Keratinocyte (primary cell): Measurements from ENCODE around the gene CSTA.

Source experiments
- EZH2 ChIP-seq: IDR thresholded peaks from one replicate; pipeline ENCODE4 v1.6.1; 2012; ENCODE audit warnings: inconsistent platforms, mild to moderate bottlenecking, low read length, moderate library complexity
- TF ChIP-seq, protein P1 (sequence below), 3 experiments: IDR thresholded peaks in 1 of 3; conservative IDR thresholded peaks in 1 of 3; optimal IDR thresholded peaks in 1 of 3; 2 replicates in 2 of 3; 3 replicates in 1 of 3; pipeline versions ENCODE3 to v1.5.1; 2011; ENCODE audit warnings: low read length in 3 of 3, mild to moderate bottlenecking in 3 of 3, moderate library complexity in 2 of 3, control low read depth in 1 of 3, inconsistent platforms in 1 of 3; ENCODE audit not compliant: insufficient read depth in 2 of 3; ENCODE audit errors: extremely low read depth in 1 of 3

DNA sequence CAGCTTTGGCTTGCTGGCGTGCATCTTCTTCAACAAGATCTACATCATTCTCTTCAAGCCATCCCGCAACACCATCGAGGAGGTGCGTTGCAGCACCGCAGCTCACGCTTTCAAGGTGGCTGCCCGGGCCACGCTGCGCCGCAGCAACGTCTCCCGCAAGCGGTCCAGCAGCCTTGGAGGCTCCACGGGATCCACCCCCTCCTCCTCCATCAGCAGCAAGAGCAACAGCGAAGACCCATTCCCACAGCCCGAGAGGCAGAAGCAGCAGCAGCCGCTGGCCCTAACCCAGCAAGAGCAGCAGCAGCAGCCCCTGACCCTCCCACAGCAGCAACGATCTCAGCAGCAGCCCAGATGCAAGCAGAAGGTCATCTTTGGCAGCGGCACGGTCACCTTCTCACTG is 40.6 kb upstream of the CSTA start:
- TF ChIP-seq, protein P1, sequence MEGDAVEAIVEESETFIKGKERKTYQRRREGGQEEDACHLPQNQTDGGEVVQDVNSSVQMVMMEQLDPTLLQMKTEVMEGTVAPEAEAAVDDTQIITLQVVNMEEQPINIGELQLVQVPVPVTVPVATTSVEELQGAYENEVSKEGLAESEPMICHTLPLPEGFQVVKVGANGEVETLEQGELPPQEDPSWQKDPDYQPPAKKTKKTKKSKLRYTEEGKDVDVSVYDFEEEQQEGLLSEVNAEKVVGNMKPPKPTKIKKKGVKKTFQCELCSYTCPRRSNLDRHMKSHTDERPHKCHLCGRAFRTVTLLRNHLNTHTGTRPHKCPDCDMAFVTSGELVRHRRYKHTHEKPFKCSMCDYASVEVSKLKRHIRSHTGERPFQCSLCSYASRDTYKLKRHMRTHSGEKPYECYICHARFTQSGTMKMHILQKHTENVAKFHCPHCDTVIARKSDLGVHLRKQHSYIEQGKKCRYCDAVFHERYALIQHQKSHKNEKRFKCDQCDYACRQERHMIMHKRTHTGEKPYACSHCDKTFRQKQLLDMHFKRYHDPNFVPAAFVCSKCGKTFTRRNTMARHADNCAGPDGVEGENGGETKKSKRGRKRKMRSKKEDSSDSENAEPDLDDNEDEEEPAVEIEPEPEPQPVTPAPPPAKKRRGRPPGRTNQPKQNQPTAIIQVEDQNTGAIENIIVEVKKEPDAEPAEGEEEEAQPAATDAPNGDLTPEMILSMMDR (optimal IDR thresholded peaks at IDR 0.05 in 1 of 3, IDR thresholded peaks at IDR 0.05 in 1 of 3, conservative IDR thresholded peaks at IDR 0.05 in 1 of 3; ENCODE audit: extremely low read depth in 1 of 3, insufficient read depth in 2 of 3, low read length in 3 of 3), result no peak
- no peak for TF ChIP-seq EZH2
